ENCODE measurements around the gene CASP2. TPM values are rescaled to one million over a fixed set of nuclear protein-coding genes. Genes with fewer than 3 reads are reported as not detected.

The CASP2 gene
- total and polyA plus RNA-seq, 2 of the 8 experiments (the other 6 are each of a cell fraction or from before 2014, with no cell fraction given), result 23.7 to 35.3 TPM

DNA sequence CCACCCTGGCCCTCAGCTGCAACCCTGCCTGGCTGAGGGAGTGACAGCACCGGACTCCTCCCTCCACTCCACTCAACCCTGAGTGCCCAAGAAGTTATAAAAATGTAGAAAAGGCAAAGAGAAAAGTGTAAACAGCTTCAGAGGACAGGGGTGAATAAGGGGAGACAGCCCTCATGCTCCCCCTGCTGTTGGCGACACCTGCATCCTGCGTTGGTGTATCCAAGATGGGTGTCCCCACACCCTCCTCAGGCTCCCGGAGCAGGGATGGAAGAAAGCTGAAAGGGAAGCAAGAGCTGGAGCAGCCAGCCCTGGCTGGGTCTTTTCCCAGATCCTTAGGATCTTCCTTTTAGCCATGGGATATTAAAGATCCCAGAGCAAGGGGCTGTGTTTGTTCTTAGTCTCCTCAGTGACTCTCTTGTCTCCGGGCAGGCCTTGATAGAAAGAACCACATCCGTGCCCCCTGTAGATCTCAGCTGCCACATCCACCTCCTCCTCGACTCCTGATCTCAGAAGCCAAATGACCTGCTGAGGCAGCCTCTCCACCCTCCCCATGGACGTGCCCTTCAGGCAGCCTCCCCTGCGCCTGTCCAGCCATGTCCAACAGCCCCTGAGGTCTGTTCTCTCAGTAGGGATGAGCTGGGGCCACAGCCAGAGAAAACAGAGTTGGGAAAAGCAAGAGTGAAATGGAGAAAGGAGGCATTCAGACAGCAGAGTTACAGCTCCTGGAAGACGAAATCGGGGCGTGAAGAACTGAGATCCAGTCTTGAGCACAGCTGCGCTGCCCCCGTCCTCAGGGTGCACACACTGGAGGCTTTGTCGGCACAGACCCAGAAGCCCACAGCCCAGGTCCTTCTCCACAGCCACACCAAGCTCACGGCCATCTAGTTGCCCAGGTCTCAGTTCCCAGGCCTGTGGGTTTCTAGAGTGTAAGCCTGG is 67.6 kb downstream of the CASP2 start:
- POLR2A ChIA-PET (ENCODE audit: partially characterized antibody), result interaction anchor here (0.7 to 5.5 kb wide), 15 partner anchors 10 to 67 kb away, joined by 3 to 39 read pairs (median 3); partner anchors contain the start of gene CASP2
- Histone ChIP-seq H3K4ac (replicated peaks; ENCODE audit: insufficient read length, low read depth, low read length) (no peak overlapping the region), H4K20me1 (replicated peaks in 1 of 2; ENCODE audit: control insufficient read depth in 1 of 2, insufficient read depth in 2 of 2, low read length in 2 of 2) (no peaks in the 10 kb centered on the region), H3K14ac (ENCODE audit: insufficient read length) (no peak overlapping the region), H3K23me2 (ENCODE audit: low read depth, low read length) (0 out of 2 replicates have a peak, but pooled peaks cover 3% of the 10 kb centered on the region), H3K79me1 (ENCODE audit: low read depth, low read length) (no peaks in the 10 kb centered on the region), H3K36me3 (ENCODE audit: control insufficient read depth in 2 of 4, insufficient read depth in 4 of 4, low read length in 3 of 4) (peaks cover 2 to 35% (median 16%) of the 10 kb centered on the region in 4 experiments; a peak in 6 of 8 replicates), H3K56ac (replicated peaks; ENCODE audit: insufficient read length, low read depth, low read length) (no peak overlapping the region), H2AK5ac (ENCODE audit: low read depth, low read length) (no peak overlapping the region), H2BK15ac (ENCODE audit: low read length) (no peak overlapping the region), H3K4me1 (replicated peaks in 1 of 4; ENCODE audit: control insufficient read depth in 3 of 4, insufficient read depth in 4 of 4, low read length in 3 of 4) (peaks cover 0 to 8% (median 4%) of the 10 kb centered on the region in 4 experiments; a peak in 4 of 7 replicates), H3K23ac (ENCODE audit: insufficient read length) (no peak overlapping the region), H3K27ac (ENCODE audit: low read depth, low read length) (no peak overlapping the region), H2BK5ac (ENCODE audit: low read depth, low read length) (no peak overlapping the region; the same call in 1 of the 2 replicates), H2BK12ac (ENCODE audit: low read depth, low read length) (no peak overlapping the region), H3K18ac (ENCODE audit: extremely low read depth, low read length) (no peak overlapping the region), H3K9ac (replicated peaks in 1 of 4; ENCODE audit: extremely low read depth in 1 of 4, low read depth in 3 of 4, low read length in 3 of 4) (no peak overlapping the region), H3K9me3 (ENCODE audit: insufficient read depth in 2 of 2, low read depth in 1 of 2, low read length in 1 of 2) (no peaks in the 10 kb centered on the region), H2BK20ac (ENCODE audit: low read length) (no peak overlapping the region), H4K5ac (ENCODE audit: insufficient read length, low read depth, low read length) (no peak overlapping the region), H3K79me2 (ENCODE audit: control insufficient read depth in 1 of 2, insufficient read depth in 2 of 2, low read length in 2 of 2) (no peaks in the 10 kb centered on the region), H3K27me3 (replicated peaks in 1 of 4; ENCODE audit: control insufficient read depth in 3 of 4, extremely low read depth in 1 of 4, insufficient read depth in 3 of 4, low read length in 3 of 4) (no peaks in the 10 kb centered on the region), H2AFZ (ENCODE audit: low read length) (no peak overlapping the region), H2BK120ac (replicated peaks; ENCODE audit: low read depth, low read length) (no peak overlapping the region), H3K4me2 (ENCODE audit: insufficient read depth in 1 of 2, low read depth in 2 of 2, low read length in 2 of 2) (no peak overlapping the region), H4K91ac (replicated peaks; ENCODE audit: insufficient read length, low read length) (no peak overlapping the region), H3K4me3 (ENCODE audit: extremely low read depth in 1 of 4, insufficient read depth in 2 of 4, low read depth in 3 of 4, low read length in 4 of 4) (no peak overlapping the region), H4K8ac (ENCODE audit: extremely low read depth, insufficient read depth, low read length) (no peak overlapping the region)
- peak in 1 of 2 experiments; percentile 10; a peak in 1 of 4 replicates for TF ChIP-seq RAD21 (IDR thresholded peaks at IDR 0.05 in 1 of 2, conservative IDR thresholded peaks at IDR 0.05 in 1 of 2; ENCODE audit: low read depth in 2 of 2, low read length in 2 of 2)
- TF ChIP-seq, protein P1, sequence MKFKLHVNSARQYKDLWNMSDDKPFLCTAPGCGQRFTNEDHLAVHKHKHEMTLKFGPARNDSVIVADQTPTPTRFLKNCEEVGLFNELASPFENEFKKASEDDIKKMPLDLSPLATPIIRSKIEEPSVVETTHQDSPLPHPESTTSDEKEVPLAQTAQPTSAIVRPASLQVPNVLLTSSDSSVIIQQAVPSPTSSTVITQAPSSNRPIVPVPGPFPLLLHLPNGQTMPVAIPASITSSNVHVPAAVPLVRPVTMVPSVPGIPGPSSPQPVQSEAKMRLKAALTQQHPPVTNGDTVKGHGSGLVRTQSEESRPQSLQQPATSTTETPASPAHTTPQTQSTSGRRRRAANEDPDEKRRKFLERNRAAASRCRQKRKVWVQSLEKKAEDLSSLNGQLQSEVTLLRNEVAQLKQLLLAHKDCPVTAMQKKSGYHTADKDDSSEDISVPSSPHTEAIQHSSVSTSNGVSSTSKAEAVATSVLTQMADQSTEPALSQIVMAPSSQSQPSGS (IDR thresholded peaks at IDR 0.05; ENCODE audit: low read length), result no peak
- TF ChIP-seq, protein P2, sequence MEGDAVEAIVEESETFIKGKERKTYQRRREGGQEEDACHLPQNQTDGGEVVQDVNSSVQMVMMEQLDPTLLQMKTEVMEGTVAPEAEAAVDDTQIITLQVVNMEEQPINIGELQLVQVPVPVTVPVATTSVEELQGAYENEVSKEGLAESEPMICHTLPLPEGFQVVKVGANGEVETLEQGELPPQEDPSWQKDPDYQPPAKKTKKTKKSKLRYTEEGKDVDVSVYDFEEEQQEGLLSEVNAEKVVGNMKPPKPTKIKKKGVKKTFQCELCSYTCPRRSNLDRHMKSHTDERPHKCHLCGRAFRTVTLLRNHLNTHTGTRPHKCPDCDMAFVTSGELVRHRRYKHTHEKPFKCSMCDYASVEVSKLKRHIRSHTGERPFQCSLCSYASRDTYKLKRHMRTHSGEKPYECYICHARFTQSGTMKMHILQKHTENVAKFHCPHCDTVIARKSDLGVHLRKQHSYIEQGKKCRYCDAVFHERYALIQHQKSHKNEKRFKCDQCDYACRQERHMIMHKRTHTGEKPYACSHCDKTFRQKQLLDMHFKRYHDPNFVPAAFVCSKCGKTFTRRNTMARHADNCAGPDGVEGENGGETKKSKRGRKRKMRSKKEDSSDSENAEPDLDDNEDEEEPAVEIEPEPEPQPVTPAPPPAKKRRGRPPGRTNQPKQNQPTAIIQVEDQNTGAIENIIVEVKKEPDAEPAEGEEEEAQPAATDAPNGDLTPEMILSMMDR (IDR thresholded peaks at IDR 0.05; ENCODE audit: control extremely low read depth in 1 of 3, insufficient read depth in 1 of 3, low read depth in 1 of 3, low read length in 3 of 3), result peak; percentile 24 to 54 (median 39); a peak in 3 of 4 replicates
- WGBS, 2 experiments (ENCODE audit: extremely low coverage in 1 of 2, insufficient coverage in 1 of 2, insufficient read length in 1 of 2, insufficient replicate concordance in 2 of 2, low coverage in 1 of 2, low lambda C conversion rate in 2 of 2, missing lambda C conversion rate in 1 of 2), result 89% methylated on average over 16 of the region's 16 CpGs; no CpG with 5 or more reads in 1 of the 2 experiments
- DNase-seq (ENCODE audit: low read depth in 1 of 2, low spot score in 2 of 2) (no peak), FAIRE-seq (no peak)
- CTCF ChIA-PET (ENCODE audit: partially characterized antibody), result interaction anchor here (0.8 to 7.1 kb wide), 27 partner anchors 9 to 381 kb away, joined by 3 to 43 read pairs (median 4); partner anchors contain the start of gene CLCN1

All from H1 (cell line).